Activated CD4-positive, alpha-beta T cell treated with anti-CD3 and anti-CD28 coated beads, Interleukin-2, amount 10 ng/mL, durations not matched to agents 7 days and 5 days (primary cell): ENCODE data around the gene FOXF2. TPM values are rescaled to one million over a fixed set of nuclear protein-coding genes. Genes with fewer than 3 reads are reported as not detected.

Experiments used
- CTCF ChIA-PET: fragments of 350-600 bp; sonication (Branson Sonifier 250); formaldehyde crosslinking; loops from one replicate; lab custom pipeline; 2021; ENCODE audit warnings: antibody characterized with exemption; lab: Charles Lee
- POLR2A ChIA-PET: fragments of 350-600 bp; sonication (Branson Sonifier 250); formaldehyde crosslinking; loops from one replicate; lab custom pipeline; 2021; ENCODE audit warnings: antibody characterized with exemption; lab: Charles Lee
- DNase-seq: peaks from one replicate; pipeline ENCODE4 v3.0.0-alpha.2; 2020
- H3K27ac Mint-ChIP-seq: one replicate; pipeline ENCODE4 v1.8.0; 2021; ENCODE audit warnings: mild to moderate bottlenecking, moderate library complexity, mixed read lengths
- H3K27me3 Mint-ChIP-seq: one replicate; pipeline ENCODE4 v1.8.0; 2021; ENCODE audit warnings: mixed read lengths
- H3K36me3 Mint-ChIP-seq: one replicate; pipeline ENCODE4 v1.8.0; 2021; ENCODE audit warnings: low read depth, mixed read lengths
- H3K4me1 Mint-ChIP-seq: one replicate; pipeline ENCODE4 v1.8.0; 2021; ENCODE audit warnings: mixed read lengths
- H3K4me3 Mint-ChIP-seq: one replicate; pipeline ENCODE4 v1.8.0; 2021; ENCODE audit warnings: mild to moderate bottlenecking, moderate library complexity, mixed read lengths
- H3K9me3 Mint-ChIP-seq: one replicate; pipeline ENCODE4 v1.8.0; 2021; ENCODE audit warnings: mixed read lengths
- microRNA-seq: library from miRNA; unstranded; fragments of <30 nt; microRNA quantifications from one replicate; pipeline ENCODE4 v1.2.0, GENCODE V29; 2021; ENCODE audit warnings: borderline microRNAs expressed, borderline replicate concordance
- total RNA-seq, 2 experiments: library from RNA; stranded (reverse); gene quantifications; one replicate each; pipeline ENCODE4 v1.2.3, GENCODE V29; 2021

Gene FOXF2
- total RNA-seq, 2 experiments from 2014 or later, result not detected

DNA sequence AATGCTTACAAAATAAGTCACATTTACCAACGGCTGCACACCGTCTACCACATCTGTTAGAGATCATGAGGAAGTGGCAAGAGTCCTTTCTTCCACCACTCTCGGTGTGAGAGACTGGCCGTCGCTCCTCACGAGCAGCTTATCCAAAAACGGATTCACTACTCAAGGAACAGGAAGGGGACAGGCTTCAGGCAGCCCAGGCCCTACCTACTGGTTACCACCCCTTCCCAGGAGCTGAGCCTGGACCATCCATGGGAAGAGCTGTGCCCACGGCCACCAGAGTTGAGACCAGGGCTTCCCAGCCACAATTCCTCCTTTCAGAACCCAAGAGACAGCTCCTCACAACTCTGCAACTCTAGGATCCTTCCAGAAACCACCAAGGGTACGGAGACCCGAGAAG is 37.0 kb downstream of the FOXF2 start:
- no peak overlapping the region for H3K27ac Mint-ChIP-seq
- no peak overlapping the region for H3K4me3 Mint-ChIP-seq
- ChIA-PET POLR2A (no interaction called here), CTCF (no interaction called here)
- no peak for DNase-seq
- no peaks in the 10 kb centered on the region for H3K9me3 Mint-ChIP-seq
- H3K36me3 Mint-ChIP-seq, result no peaks in the 10 kb centered on the region
- H3K27me3 Mint-ChIP-seq, result peaks cover 22% of the 10 kb centered on the region
- peaks cover 2% of the 10 kb centered on the region for H3K4me1 Mint-ChIP-seq

DNA sequence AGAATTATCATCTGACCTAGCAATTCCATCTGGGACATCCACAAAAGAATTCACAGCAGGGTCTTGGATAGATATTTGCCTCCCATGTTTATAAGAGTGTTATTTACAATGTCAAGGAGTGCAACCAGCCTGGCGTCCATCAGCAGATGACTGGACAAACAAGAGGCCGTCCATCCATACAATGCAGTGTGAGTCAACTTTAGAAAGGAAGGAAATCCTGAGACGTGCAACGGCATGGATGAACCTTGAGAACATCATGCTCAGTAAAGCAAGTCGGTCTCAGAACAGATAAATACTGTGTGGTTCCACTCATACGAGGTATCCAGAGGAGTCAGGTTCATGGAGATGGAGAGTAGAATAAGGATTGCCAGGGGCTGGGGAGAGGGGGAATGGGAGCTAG is 46.4 kb downstream of the FOXF2 start:
- Mint-ChIP-seq H3K4me1 (no peaks in the 10 kb centered on the region), H3K27me3 (peaks cover 36% of the 10 kb centered on the region), H3K4me3 (no peak overlapping the region), H3K9me3 (no peaks in the 10 kb centered on the region), H3K27ac (no peak overlapping the region), H3K36me3 (no peaks in the 10 kb centered on the region)
- DNase-seq, result no peak
- POLR2A ChIA-PET, result no interaction called here
- CTCF ChIA-PET, result interaction anchor here (1.7 kb wide), 1 partner anchor 11 kb away, joined by 5 read pairs; no protein-coding TSS in a partner anchor

DNA sequence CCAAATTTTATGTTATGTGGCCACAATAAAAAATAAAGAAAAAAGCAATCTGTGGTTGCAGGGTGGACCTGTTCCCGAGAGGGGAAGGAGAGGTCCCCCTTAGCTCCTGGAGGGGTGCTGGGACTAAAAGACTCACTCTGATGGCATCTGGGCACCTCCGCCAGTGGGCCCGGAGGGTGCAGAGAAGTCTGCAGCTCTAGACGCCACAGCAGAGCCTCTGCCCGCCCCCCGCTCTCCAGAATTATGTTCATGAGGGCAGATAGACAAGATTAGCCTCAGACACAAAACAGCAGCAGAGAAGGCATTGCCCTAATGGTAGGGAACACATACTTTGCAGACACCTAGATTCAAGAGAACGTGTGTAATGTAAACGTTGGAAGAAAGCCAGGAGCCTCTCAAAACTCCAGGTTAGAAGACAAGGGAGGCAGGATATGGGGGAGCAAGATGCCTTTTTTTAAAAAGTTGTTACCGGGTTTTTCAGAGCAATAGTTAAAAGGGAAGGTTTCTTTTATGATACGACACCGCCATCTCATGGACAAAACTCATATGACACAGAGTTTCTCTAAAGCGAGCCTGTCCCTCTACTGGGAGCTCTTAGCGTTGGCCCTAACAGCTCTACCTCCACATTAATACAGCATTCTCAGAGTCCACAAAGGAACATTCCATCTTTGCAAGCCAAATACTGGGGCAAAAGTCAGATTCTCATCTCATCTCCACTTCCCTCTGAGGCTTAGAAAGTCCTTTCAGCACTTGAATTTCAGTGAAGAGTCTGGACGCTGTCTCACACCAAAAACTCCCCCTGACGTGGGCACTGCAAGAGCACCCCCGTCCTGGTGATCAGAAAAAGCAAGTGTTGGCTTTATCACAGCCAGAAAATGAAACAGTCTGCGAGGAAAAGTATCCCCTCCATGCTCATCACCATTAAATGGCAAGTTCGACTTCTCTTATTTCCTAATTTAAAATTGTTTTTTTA is 47.2 kb downstream of the FOXF2 start:
- Mint-ChIP-seq H3K27ac (no peak overlapping the region), H3K36me3 (no peaks in the 10 kb centered on the region), H3K4me1 (no peaks in the 10 kb centered on the region), H3K27me3 (peaks cover 32% of the 10 kb centered on the region), H3K9me3 (no peaks in the 10 kb centered on the region), H3K4me3 (no peak overlapping the region)
- ChIA-PET CTCF (interaction anchor here (1.7 kb wide), 1 partner anchor 10 kb away, joined by 5 read pairs; no protein-coding TSS in a partner anchor), POLR2A (no interaction called here)
- peak; percentile 66 for DNase-seq

DNA sequence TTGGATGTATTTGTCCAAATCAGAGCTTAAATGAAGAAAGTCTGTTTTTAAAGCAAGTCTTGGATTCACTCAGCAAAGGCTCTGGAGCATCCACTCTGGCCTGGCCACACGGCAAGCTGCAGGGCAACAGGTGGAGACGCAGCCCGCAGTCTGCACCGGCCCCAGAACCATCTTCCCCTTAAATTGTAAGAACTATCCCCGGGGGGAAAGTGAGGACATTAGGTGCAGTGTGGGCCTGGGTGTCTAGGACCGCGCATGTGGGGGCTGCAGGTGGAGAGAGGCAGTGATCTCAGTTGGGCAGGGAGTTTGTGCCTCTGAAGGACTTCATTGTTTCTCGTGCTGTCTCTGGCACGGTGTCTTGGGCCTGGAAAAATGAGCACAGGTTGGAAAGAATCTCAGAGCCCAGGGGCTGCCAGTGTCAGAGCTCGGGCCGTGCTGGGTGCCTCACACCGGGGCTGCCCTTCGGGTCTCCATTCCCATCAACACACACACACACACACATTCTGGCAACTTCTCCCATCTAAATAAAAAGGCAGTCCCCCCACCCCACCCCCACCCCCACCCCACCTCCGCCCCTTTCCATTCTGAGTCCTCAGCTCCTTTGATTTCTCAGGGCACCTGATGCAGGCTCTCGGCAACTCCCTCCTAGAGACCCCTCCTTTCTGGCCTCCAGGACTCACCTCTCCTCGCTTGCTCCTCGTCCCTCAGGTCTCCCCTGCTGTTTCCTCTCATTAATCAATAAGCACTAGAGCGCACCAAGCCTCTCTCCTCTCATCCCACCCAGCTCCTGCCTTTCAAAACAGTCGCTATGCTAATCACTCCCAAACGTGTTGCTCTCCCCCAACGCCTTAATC is 48.4 kb downstream of the FOXF2 start:
- H3K27me3 Mint-ChIP-seq, result peaks cover 35% of the 10 kb centered on the region
- H3K9me3 Mint-ChIP-seq, result no peaks in the 10 kb centered on the region
- H3K4me1 Mint-ChIP-seq, result no peaks in the 10 kb centered on the region
- DNase-seq, result no peak
- ChIA-PET CTCF (no interaction called here), POLR2A (no interaction called here)
- H3K27ac Mint-ChIP-seq, result no peak overlapping the region
- no peak overlapping the region for H3K4me3 Mint-ChIP-seq
- no peaks in the 10 kb centered on the region for H3K36me3 Mint-ChIP-seq

DNA sequence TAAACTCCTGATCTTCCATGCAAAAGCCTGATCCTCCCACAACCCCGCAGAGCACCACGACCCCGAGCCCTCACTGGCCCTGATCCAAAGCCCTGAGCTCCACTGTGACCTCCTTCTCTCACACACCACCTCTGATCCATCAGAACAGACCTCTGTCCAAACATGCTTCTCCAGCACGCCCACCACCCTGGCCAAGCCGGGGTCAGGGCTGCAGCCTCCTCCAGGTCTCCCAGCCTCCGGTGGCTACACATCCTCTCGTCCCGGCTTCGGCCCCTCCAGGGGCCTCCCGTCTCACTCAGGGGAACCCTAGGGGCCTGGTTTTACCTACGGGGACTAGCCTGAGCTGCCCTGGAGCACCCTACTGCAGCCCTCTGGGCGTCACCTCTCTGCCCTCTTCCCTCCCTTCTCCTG is 49.1 kb downstream of the FOXF2 start:
- CTCF ChIA-PET, result no interaction called here
- Mint-ChIP-seq H3K27ac (no peak overlapping the region), H3K9me3 (no peaks in the 10 kb centered on the region), H3K27me3 (peaks cover 32% of the 10 kb centered on the region), H3K4me3 (no peak overlapping the region), H3K36me3 (no peaks in the 10 kb centered on the region), H3K4me1 (no peaks in the 10 kb centered on the region)
- DNase-seq, result no peak
- POLR2A ChIA-PET, result no interaction called here

DNA sequence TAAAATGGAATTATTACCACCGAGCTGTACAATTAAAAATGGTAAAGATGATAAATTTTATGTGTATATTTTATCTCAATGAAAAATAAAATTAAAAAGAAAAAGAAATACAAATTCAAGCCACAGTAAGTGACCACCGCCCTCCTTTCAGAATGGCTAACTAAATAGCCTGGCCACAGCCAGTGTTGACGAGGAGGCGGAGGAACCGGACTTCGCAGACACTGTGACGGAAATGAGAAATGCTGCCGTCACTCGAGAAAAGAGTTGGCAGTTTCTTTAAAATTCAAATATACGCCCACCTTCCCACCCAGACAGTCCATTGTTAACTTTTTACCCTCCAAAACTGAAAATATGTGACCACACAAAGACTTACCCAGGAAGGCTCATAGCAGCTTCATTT is 50.0 kb downstream of the FOXF2 start:
- Mint-ChIP-seq H3K4me3 (no peak overlapping the region), H3K4me1 (no peaks in the 10 kb centered on the region), H3K9me3 (no peaks in the 10 kb centered on the region), H3K27me3 (peaks cover 32% of the 10 kb centered on the region), H3K27ac (no peak overlapping the region), H3K36me3 (no peaks in the 10 kb centered on the region)
- CTCF ChIA-PET, result no interaction called here
- no peak for DNase-seq
- POLR2A ChIA-PET, result interaction anchor here (0.7 kb wide), 1 partner anchor 327 kb away, joined by 3 read pairs; no protein-coding TSS in a partner anchor

DNA sequence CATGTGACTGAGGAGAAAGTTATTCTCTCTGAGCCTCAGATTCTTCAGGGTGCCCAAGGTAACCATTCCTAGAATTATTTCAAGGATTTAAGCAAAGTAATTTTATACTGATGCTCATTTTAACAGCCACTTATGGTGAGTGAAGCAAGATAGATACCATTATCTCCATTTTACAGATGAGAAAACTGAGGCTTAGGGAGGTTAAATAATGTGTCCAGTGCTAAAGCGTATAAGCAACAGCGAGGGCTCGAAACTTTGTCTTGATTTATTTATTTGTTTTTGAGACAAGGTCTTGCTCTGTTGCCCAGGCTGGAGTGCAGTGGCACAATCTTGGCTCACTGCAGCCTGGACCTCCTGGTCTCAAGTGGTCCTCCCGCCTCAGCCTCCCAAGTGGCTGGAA is 53.6 kb downstream of the FOXF2 start:
- Mint-ChIP-seq H3K4me1 (no peaks in the 10 kb centered on the region), H3K36me3 (no peaks in the 10 kb centered on the region), H3K27me3 (peaks cover 27% of the 10 kb centered on the region), H3K4me3 (no peak overlapping the region), H3K9me3 (no peaks in the 10 kb centered on the region), H3K27ac (no peak overlapping the region)
- no peak for DNase-seq
- ChIA-PET CTCF (no interaction called here), POLR2A (no interaction called here)

Small RNA genes lying within 50 kb of the gene (microRNA-seq; reads per million reads assigned to microRNA genes)
- gene MIR6720, result not detected

Other genes with a start within 250 kb of the FOXF2 start
- gene FOXQ1, start 77.5 kb upstream of the FOXF2 start, total RNA-seq, result not detected
- not detected for gene FOXC1, start 220.3 kb downstream of the FOXF2 start, total RNA-seq